H9 (cell line): ENCODE results near the gene ADGRD1. TPM values are rescaled to one million over a fixed set of nuclear protein-coding genes. Genes with fewer than 3 reads are reported as not detected.

Source experiments
- DNase-seq: peaks from one replicate; pipeline ENCODE4 v3.0.0-alpha.2; 2017
- H2AFZ ChIP-seq: one replicate; pipeline ENCODE4 v1.6.1; 2013; ENCODE audit warnings: mild to moderate bottlenecking, low read length, control low read depth, moderate library complexity
- H2AK5ac ChIP-seq: 2 replicates; pipeline ENCODE4 v1.6.1; 2013; ENCODE audit warnings: low read length, control low read depth, mixed read lengths; ENCODE audit not compliant: insufficient read length
- H2BK120ac ChIP-seq: one replicate; pipeline ENCODE4 v1.6.1; 2013; ENCODE audit warnings: low read depth, mild to moderate bottlenecking, low read length, control low read depth, inconsistent platforms; ENCODE audit not compliant: poor library complexity, severe bottlenecking
- H2BK12ac ChIP-seq: 2 replicates; pipeline ENCODE4 v1.6.1; 2013; ENCODE audit warnings: low read length, control low read depth, mixed read lengths, low read depth; ENCODE audit not compliant: insufficient read length
- H2BK15ac ChIP-seq: 2 replicates; pipeline ENCODE4 v1.6.1; 2013; ENCODE audit warnings: low read depth, low read length, control low read depth
- H2BK20ac ChIP-seq: one replicate; pipeline ENCODE4 v1.6.1; 2013; ENCODE audit warnings: low read depth, mild to moderate bottlenecking, low read length, control low read depth, inconsistent platforms; ENCODE audit not compliant: poor library complexity, severe bottlenecking
- H2BK5ac ChIP-seq: 2 replicates; pipeline ENCODE4 v1.6.1; 2013; ENCODE audit warnings: low read length, control low read depth, mixed read lengths; ENCODE audit not compliant: insufficient read length
- H3K14ac ChIP-seq: 2 replicates; pipeline ENCODE4 v1.6.1; 2013; ENCODE audit warnings: low read length, control low read depth; ENCODE audit not compliant: insufficient read depth
- H3K18ac ChIP-seq: 2 replicates; pipeline ENCODE4 v1.6.1; 2013; ENCODE audit warnings: low read depth, mild to moderate bottlenecking, mixed read lengths, low read length, control low read depth; ENCODE audit not compliant: insufficient read length
- H3K23ac ChIP-seq: 2 replicates; pipeline ENCODE4 v1.6.1; 2013; ENCODE audit warnings: low read length, control low read depth, mixed read lengths, low read depth; ENCODE audit not compliant: insufficient read length
- H3K23me2 ChIP-seq: 2 replicates; pipeline ENCODE4 v1.6.1; 2013; ENCODE audit warnings: low read depth, mild to moderate bottlenecking, mixed read lengths, low read length, control low read depth; ENCODE audit not compliant: insufficient read length, poor library complexity, severe bottlenecking
- H3K27ac ChIP-seq: 2 replicates; pipeline ENCODE4 v1.5.1; 2013; ENCODE audit warnings: low read length, control low read depth, mixed read lengths, low read depth; ENCODE audit not compliant: insufficient read length
- H3K27me3 ChIP-seq: 2 replicates; pipeline ENCODE4 v1.6.1; 2013; ENCODE audit warnings: low read length, control low read depth, inconsistent platforms; ENCODE audit not compliant: insufficient read depth
- H3K4ac ChIP-seq: 2 replicates; pipeline ENCODE4 v1.6.1; 2013; ENCODE audit warnings: low read depth, mild to moderate bottlenecking, control low read depth, inconsistent platforms, low read length, moderate library complexity
- H3K4me1 ChIP-seq: 2 replicates; pipeline ENCODE4 v1.6.1; 2013; ENCODE audit warnings: low read length, control low read depth, inconsistent platforms; ENCODE audit not compliant: insufficient read depth
- H3K4me2 ChIP-seq: 2 replicates; pipeline ENCODE4 v1.6.1; 2013; ENCODE audit warnings: low read length, control low read depth, mixed read lengths; ENCODE audit not compliant: insufficient read length, insufficient read depth
- H3K56ac ChIP-seq: 2 replicates; pipeline ENCODE4 v1.6.1; 2013; ENCODE audit warnings: low read depth, mild to moderate bottlenecking, mixed read lengths, low read length, control low read depth; ENCODE audit not compliant: insufficient read length
- H3K79me1 ChIP-seq: 2 replicates; pipeline ENCODE4 v1.6.1; 2013; ENCODE audit warnings: low read depth, mild to moderate bottlenecking, moderate library complexity, low read length, control low read depth, inconsistent platforms; ENCODE audit not compliant: insufficient read depth, poor library complexity, severe bottlenecking
- H3K79me2 ChIP-seq: 2 replicates; pipeline ENCODE4 v1.6.1; 2013; ENCODE audit warnings: low read length, control low read depth, inconsistent platforms; ENCODE audit not compliant: insufficient read depth
- H3K9ac ChIP-seq: 2 replicates; pipeline ENCODE4 v1.6.1; 2013; ENCODE audit warnings: low read length, control low read depth, mixed read lengths; ENCODE audit not compliant: insufficient read length; ENCODE audit errors: extremely low read depth
- H3K9me3 ChIP-seq: one replicate; pipeline ENCODE4 v1.6.1; 2013; ENCODE audit warnings: low read depth, low read length, inconsistent platforms; ENCODE audit not compliant: control insufficient read depth
- H3T11ph ChIP-seq: one replicate; pipeline ENCODE4 v1.6.1; 2013; ENCODE audit warnings: mild to moderate bottlenecking, low read length, control low read depth, inconsistent platforms
- H4K20me1 ChIP-seq: one replicate; pipeline ENCODE4 v1.6.1; 2013; ENCODE audit not compliant: control insufficient read depth, insufficient read length, insufficient read depth
- H4K5ac ChIP-seq: 2 replicates; pipeline ENCODE4 v1.6.1; 2013; ENCODE audit warnings: low read depth, mild to moderate bottlenecking, mixed read lengths, low read length, control low read depth; ENCODE audit not compliant: insufficient read length
- H4K8ac ChIP-seq: replicated peaks from 2 replicates; pipeline ENCODE4 v1.6.1; 2013; ENCODE audit warnings: low read length, control low read depth, mixed read lengths, low read depth; ENCODE audit not compliant: insufficient read length
- H4K91ac ChIP-seq: 2 replicates; pipeline ENCODE4 v1.6.1; 2013; ENCODE audit warnings: low read depth, mild to moderate bottlenecking, moderate library complexity, mixed read lengths, low read length, control low read depth; ENCODE audit not compliant: insufficient read length
- H3K27ac Mint-ChIP-seq, 3 experiments: 2 replicates in 2 of 3; 3 replicates in 1 of 3; pipeline ENCODE4 v1.8.0; 2020 to 2021; ENCODE audit warnings: mixed read lengths in 3 of 3, mild to moderate bottlenecking in 1 of 3, moderate library complexity in 1 of 3
- H3K27me3 Mint-ChIP-seq: 2 replicates; pipeline ENCODE4 v1.8.0; 2021; ENCODE audit warnings: low read depth, mild to moderate bottlenecking, moderate library complexity, mixed read lengths
- H3K36me3 Mint-ChIP-seq, 3 experiments: 2 replicates in 2 of 3; 3 replicates in 1 of 3; pipeline ENCODE4 v1.8.0; 2020 to 2021; ENCODE audit warnings: low read depth in 3 of 3, mixed read lengths in 3 of 3; ENCODE audit not compliant: insufficient read depth in 1 of 3
- H3K4me1 Mint-ChIP-seq, 2 experiments: 2 replicates each; pipeline ENCODE4 v1.8.0; 2020; ENCODE audit warnings: mixed read lengths in 2 of 2
- H3K4me3 Mint-ChIP-seq, 2 experiments: 2 replicates in 1 of 2; 3 replicates in 1 of 2; pipeline ENCODE4 v1.8.0; 2020 to 2021; ENCODE audit warnings: mild to moderate bottlenecking in 2 of 2, mixed read lengths in 2 of 2, moderate library complexity in 1 of 2
- H3K9me3 Mint-ChIP-seq, 2 experiments: 2 replicates in 1 of 2; 3 replicates in 1 of 2; pipeline ENCODE4 v1.8.0; 2020; ENCODE audit warnings: mild to moderate bottlenecking in 2 of 2, mixed read lengths in 2 of 2, moderate library complexity in 1 of 2
- CTCF ChIP-seq: fragments of 200-600 bp; sonication (generic); conservative IDR thresholded peaks from 3 replicates; pipeline ENCODE4 v1.8.0; 2021; ENCODE audit warnings: antibody characterized with exemption, mild to moderate bottlenecking
- WGBS: extraction: QIAGEN DNeasy Blood & Tissue Kit; methylation state at CpG from one replicate; pipeline ENCODE4 v1.1.7; 2013; ENCODE audit warnings: missing lambda C conversion rate, low lambda C conversion rate, mixed read lengths; ENCODE audit not compliant: insufficient read length; ENCODE audit errors: extremely low coverage; 5-methylcytosine and 5-hydroxymethylcytosine counted together
- total RNA-seq: library from RNA; stranded (reverse); gene quantifications from 2 replicates; pipeline ENCODE4 v1.2.1, GENCODE V29; 2021

The ADGRD1 gene
- total RNA-seq, 1 experiment from 2014 or later = 0.52 TPM

DNA sequence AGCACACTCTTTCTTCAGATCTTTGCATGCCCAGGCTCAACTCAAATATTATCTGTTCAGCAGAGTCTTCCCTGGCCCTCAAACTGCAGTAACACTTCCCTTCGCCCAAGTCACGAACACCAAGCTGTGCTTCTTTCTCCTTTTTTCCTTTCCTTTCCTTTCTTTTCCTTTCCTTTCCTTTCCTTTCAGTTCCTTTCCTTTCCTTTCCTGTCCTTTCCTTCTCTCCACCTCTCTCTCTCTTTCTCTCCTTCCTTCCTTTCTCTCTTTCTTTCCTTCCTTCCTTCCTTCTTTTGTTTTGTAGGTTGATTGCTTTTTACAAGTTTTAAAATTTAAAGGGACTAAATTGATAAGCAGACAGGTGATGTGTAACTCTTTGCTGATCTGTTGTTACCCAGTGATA lies 19.0 kb upstream of the ADGRD1 start:
- no peak overlapping the region for H3K9ac ChIP-seq
- no peak overlapping the region for H3T11ph ChIP-seq
- H3K4me1 ChIP-seq = no peaks in the 10 kb centered on the region
- H3K79me2 ChIP-seq = no peaks in the 10 kb centered on the region
- DNase-seq = no peak
- H3K27ac ChIP-seq = no peak overlapping the region
- Mint-ChIP-seq H3K36me3 (peaks cover 0 to 4% (median 1%) of the 10 kb centered on the region in 3 experiments; a peak in 4 of 7 replicates), H3K4me1 (peaks cover 2% of the 10 kb centered on the region in 2 experiments; a peak in 1 of 4 replicates), H3K4me3 (no peak overlapping the region), H3K27me3 (peaks cover 9% of the 10 kb centered on the region), H3K27ac (peak overlapping the region in 1 of 3 experiments; percentile 11; a peak in 1 of 7 replicates), H3K9me3 (peaks cover 11 to 23% of the 10 kb centered on the region in 2 experiments)
- H2AK5ac ChIP-seq = no peak overlapping the region
- WGBS = no CpG with 5 or more reads among the region's 2 CpGs
- H3K9me3 ChIP-seq = no peaks in the 10 kb centered on the region
- H3K4ac ChIP-seq = no peak overlapping the region
- no peak overlapping the region for H2BK12ac ChIP-seq
- no peak overlapping the region for H2BK20ac ChIP-seq
- no peak overlapping the region for H4K5ac ChIP-seq
- H2BK120ac ChIP-seq = no peak overlapping the region
- H2BK5ac ChIP-seq = no peak overlapping the region
- no peak overlapping the region for H3K18ac ChIP-seq
- no peak overlapping the region for H2AFZ ChIP-seq
- no peak for TF ChIP-seq CTCF
- H2BK15ac ChIP-seq = no peak overlapping the region
- no peak overlapping the region for H4K91ac ChIP-seq
- H4K20me1 ChIP-seq = no peaks in the 10 kb centered on the region
- no peak overlapping the region for H3K4me2 ChIP-seq
- H3K23ac ChIP-seq = no peak overlapping the region
- H3K14ac ChIP-seq = no peak overlapping the region
- no peak overlapping the region for H3K56ac ChIP-seq
- H3K23me2 ChIP-seq = no peaks in the 10 kb centered on the region
- H3K79me1 ChIP-seq = no peaks in the 10 kb centered on the region
- H4K8ac ChIP-seq = no peak overlapping the region
- no peaks in the 10 kb centered on the region for H3K27me3 ChIP-seq
